Peyer's patch (tissue), 4 donors: Measurements from ENCODE around the gene DNER. TPM values are rescaled to one million over a fixed set of nuclear protein-coding genes. Genes with fewer than 3 reads are reported as not detected.

Experiments used
- DNase-seq, 3 donors: peaks; one replicate each; pipeline ENCODE4 v3.0.0-alpha.2; 2017 to 2019
- H3K27ac ChIP-seq, 4 donors: fragments of 200-600 bp; sonication (generic); one replicate each; pipeline ENCODE4 v1.5.1; 2016 to 2019
- H3K27me3 ChIP-seq, 2 donors: fragments of 200-600 bp; sonication (generic); one replicate each; pipeline ENCODE4 v1.5.1; 2019
- H3K36me3 ChIP-seq, 3 donors: fragments of 200-600 bp; sonication (generic); one replicate each; pipeline ENCODE4 v1.5.1; 2016 to 2019
- H3K4me1 ChIP-seq, 4 donors: fragments of 200-600 bp; sonication (generic); one replicate each; pipeline ENCODE4 v1.5.1; 2016 to 2019
- H3K4me3 ChIP-seq, 4 donors: fragments of 200-600 bp; sonication (generic); 1 replicate in 3 of 4; 2 replicates in 1 of 4; pipeline ENCODE4 v1.5.1; 2016 to 2019; ENCODE audit warnings: mild to moderate bottlenecking in 1 of 4
- H3K9me3 ChIP-seq, 4 donors: fragments of 200-600 bp; sonication (generic); one replicate each; pipeline ENCODE4 v1.5.1; 2016 to 2019; ENCODE audit warnings: mild to moderate bottlenecking in 1 of 4
- CTCF ChIP-seq, 6 experiments: fragments of 450-650 bp in 4 of 6; fragments of 200-600 bp in 2 of 6; sonication (generic) in 1 of 6; IDR thresholded peaks; one replicate each; pipeline ENCODE4 v1.5.1; 2017 to 2019; ENCODE audit warnings: antibody characterized with exemption in 6 of 6, mild to moderate bottlenecking in 3 of 6, moderate library complexity in 1 of 6
- POLR2A ChIP-seq, 2 donors: fragments of 450-650 bp; IDR thresholded peaks; one replicate each; pipeline ENCODE4 v1.5.1; 2017; ENCODE audit warnings: antibody characterized with exemption in 2 of 2, mild to moderate bottlenecking in 2 of 2, moderate library complexity in 2 of 2
- total RNA-seq, 4 donors: library from RNA; depleted of rRNA; stranded (reverse); fragments of >200 nt; gene quantifications; one replicate each; pipeline ENCODE4 v1.1.0, GENCODE V29; 2016

Gene DNER
- total RNA-seq, 4 donors from 2014 or later = 0.35 to 2.5 (median 1.3) TPM; not detected in 1

GRCh38 chr2:229344955-229345354 is 369.4 kb downstream of the DNER start:
- H3K4me1 ChIP-seq = no peaks in the 10 kb centered on the region
- H3K36me3 ChIP-seq = no peaks in the 10 kb centered on the region
- DNase-seq = no peak
- no peak for TF ChIP-seq POLR2A (IDR thresholded peaks at IDR 0.05)
- no peak for TF ChIP-seq CTCF (IDR thresholded peaks at IDR 0.05)
- no peaks in the 10 kb centered on the region for H3K27me3 ChIP-seq
- H3K27ac ChIP-seq = no peak overlapping the region
- no peak overlapping the region for H3K4me3 ChIP-seq
- H3K9me3 ChIP-seq = no peaks in the 10 kb centered on the region

DNA sequence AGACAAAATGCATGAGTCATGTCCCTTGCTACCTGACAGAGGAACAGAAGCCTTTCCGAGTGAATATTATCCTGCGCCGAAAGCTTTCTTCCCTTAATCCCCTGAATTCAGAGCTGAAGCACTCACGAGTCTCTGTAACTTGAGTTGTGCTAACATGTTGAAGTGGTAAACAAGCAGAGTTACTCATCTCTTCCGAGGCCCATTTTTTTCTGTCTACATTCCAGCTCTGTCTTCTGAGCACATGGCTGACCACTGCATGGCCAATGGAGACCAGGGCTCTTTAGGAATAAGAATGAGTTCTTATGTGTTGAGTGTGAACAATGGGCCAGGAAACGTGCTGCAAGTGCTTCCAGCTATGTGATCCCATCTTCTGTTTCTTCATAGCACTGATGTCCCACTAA is 370.2 kb downstream of the DNER start:
- DNase-seq = no peak
- H3K27me3 ChIP-seq = no peaks in the 10 kb centered on the region
- H3K9me3 ChIP-seq = no peaks in the 10 kb centered on the region
- no peak overlapping the region for H3K27ac ChIP-seq
- H3K4me3 ChIP-seq = no peak overlapping the region
- no peak for TF ChIP-seq POLR2A (IDR thresholded peaks at IDR 0.05)
- TF ChIP-seq CTCF (IDR thresholded peaks at IDR 0.05) = no peak
- H3K4me1 ChIP-seq = no peaks in the 10 kb centered on the region
- no peaks in the 10 kb centered on the region for H3K36me3 ChIP-seq

- Histone ChIP-seq H3K36me3 (no peaks in the 10 kb centered on the region), H3K9me3 (no peaks in the 10 kb centered on the region), H3K4me3 (no peak overlapping the region), H3K27me3 (no peaks in the 10 kb centered on the region), H3K4me1 (no peaks in the 10 kb centered on the region), H3K27ac (no peak overlapping the region)
- TF ChIP-seq CTCF (IDR thresholded peaks at IDR 0.05) (no peak), POLR2A (IDR thresholded peaks at IDR 0.05) (no peak)
- DNase-seq = no peak
Observed at GRCh38 chr2:229343661-229344060, 370.7 kb downstream of the DNER start.

DNA sequence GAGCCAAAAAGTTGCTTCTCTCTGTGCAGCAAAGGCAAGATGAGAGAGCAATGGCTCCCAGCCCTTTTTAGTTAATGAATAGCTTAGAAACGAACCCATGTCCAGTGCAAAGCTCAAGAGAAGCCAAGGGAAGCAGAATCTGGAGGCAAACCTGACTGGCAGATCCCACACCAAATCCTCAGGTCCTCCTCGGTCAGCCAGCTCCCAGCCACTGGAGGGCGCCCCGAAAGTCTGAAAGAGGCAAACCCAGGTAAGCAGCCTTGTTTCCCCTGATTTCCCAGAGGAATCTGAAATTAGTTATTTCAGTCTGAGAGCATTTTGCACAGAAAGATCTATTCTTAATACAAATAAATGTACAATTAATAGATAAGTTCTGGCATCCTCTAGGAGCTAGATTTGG is 372.0 kb downstream of the DNER start:
- no peak for DNase-seq
- no peak overlapping the region for H3K4me3 ChIP-seq

GRCh38 chr2:229340086-229340760 is 374.1 kb downstream of the DNER start:
- H3K27me3 ChIP-seq = no peaks in the 10 kb centered on the region
- H3K4me1 ChIP-seq = no peaks in the 10 kb centered on the region
- H3K36me3 ChIP-seq = no peaks in the 10 kb centered on the region
- no peaks in the 10 kb centered on the region for H3K9me3 ChIP-seq
- DNase-seq = no peak
- no peak overlapping the region for H3K27ac ChIP-seq
- TF ChIP-seq CTCF (IDR thresholded peaks at IDR 0.05) = no peak
- TF ChIP-seq POLR2A (IDR thresholded peaks at IDR 0.05) = no peak
- no peak overlapping the region for H3K4me3 ChIP-seq

More for the DNA sequence above, 372.0 kb downstream of the DNER start:
- no peaks in the 10 kb centered on the region for H3K36me3 ChIP-seq
- no peak overlapping the region for H3K27ac ChIP-seq
- H3K9me3 ChIP-seq = no peaks in the 10 kb centered on the region
- H3K27me3 ChIP-seq = no peaks in the 10 kb centered on the region
- no peak for TF ChIP-seq POLR2A (IDR thresholded peaks at IDR 0.05)
- peak in 3 of 6 experiments; percentile 9 to 13 (median 11) for TF ChIP-seq CTCF (IDR thresholded peaks at IDR 0.05)
- H3K4me1 ChIP-seq = no peaks in the 10 kb centered on the region
